Peyer's patch (tissue), 4 donors: ENCODE data around the gene ZNF43. TPM values are rescaled to one million over a fixed set of nuclear protein-coding genes. Genes with fewer than 3 reads are reported as not detected.
"Not testable (repeated sequence)": the region's sequence is repeated elsewhere in the genome, so short reads cannot be mapped to it uniquely, and the experiment has no call there.

ENCODE experiments used
- DNase-seq, 3 donors: peaks; one replicate each; pipeline ENCODE4 v3.0.0-alpha.2; 2017 to 2019
- H3K27ac ChIP-seq, 4 donors: fragments of 200-600 bp; sonication (generic); one replicate each; pipeline ENCODE4 v1.5.1; 2016 to 2019
- H3K27me3 ChIP-seq, 2 donors: fragments of 200-600 bp; sonication (generic); one replicate each; pipeline ENCODE4 v1.5.1; 2019
- H3K36me3 ChIP-seq, 3 donors: fragments of 200-600 bp; sonication (generic); one replicate each; pipeline ENCODE4 v1.5.1; 2016 to 2019
- H3K4me1 ChIP-seq, 4 donors: fragments of 200-600 bp; sonication (generic); one replicate each; pipeline ENCODE4 v1.5.1; 2016 to 2019
- H3K4me3 ChIP-seq, 4 donors: fragments of 200-600 bp; sonication (generic); 1 replicate in 3 of 4; 2 replicates in 1 of 4; pipeline ENCODE4 v1.5.1; 2016 to 2019; ENCODE audit warnings: mild to moderate bottlenecking in 1 of 4
- H3K9me3 ChIP-seq, 4 donors: fragments of 200-600 bp; sonication (generic); one replicate each; pipeline ENCODE4 v1.5.1; 2016 to 2019; ENCODE audit warnings: mild to moderate bottlenecking in 1 of 4
- CTCF ChIP-seq, 6 experiments: fragments of 450-650 bp in 4 of 6; fragments of 200-600 bp in 2 of 6; sonication (generic) in 1 of 6; IDR thresholded peaks; one replicate each; pipeline ENCODE4 v1.5.1; 2017 to 2019; ENCODE audit warnings: antibody characterized with exemption in 6 of 6, mild to moderate bottlenecking in 3 of 6, moderate library complexity in 1 of 6
- POLR2A ChIP-seq, 2 donors: fragments of 450-650 bp; IDR thresholded peaks; one replicate each; pipeline ENCODE4 v1.5.1; 2017; ENCODE audit warnings: antibody characterized with exemption in 2 of 2, mild to moderate bottlenecking in 2 of 2, moderate library complexity in 2 of 2
- total RNA-seq, 4 donors: library from RNA; depleted of rRNA; stranded (reverse); fragments of >200 nt; gene quantifications; one replicate each; pipeline ENCODE4 v1.1.0, GENCODE V29; 2016

The ZNF43 gene
- total RNA-seq, 4 donors from 2014 or later, result 11.4 to 45.4 (median 13.0) TPM

GRCh38 chr19:21833733-21834132 is 2.2 kb downstream of the ZNF43 start:
- H3K36me3 ChIP-seq, result no peaks in the 10 kb centered on the region
- TF ChIP-seq POLR2A (IDR thresholded peaks at IDR 0.05) (no peak), CTCF (IDR thresholded peaks at IDR 0.05) (no peak)

DNA sequence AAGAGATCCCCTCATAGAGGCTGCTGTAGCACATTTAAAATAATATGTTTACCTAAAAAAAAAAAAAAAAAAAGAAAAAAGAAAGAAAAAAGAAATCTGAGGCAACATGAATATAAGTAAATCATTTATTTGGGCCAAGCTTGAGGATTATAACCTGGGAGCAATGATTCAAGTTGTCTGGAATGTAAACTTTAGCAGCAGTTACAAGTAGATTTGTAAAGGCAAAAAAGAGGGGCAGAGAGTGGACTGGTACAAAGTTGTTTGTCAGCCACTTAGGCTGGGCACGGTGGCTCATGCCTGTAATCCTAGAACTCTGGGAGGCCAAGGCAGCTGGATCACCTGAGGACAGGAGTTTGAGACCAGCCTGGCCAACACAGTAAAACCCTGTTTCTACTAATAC is 11.3 kb downstream of the ZNF43 start:
- no peak overlapping the region for H3K4me3 ChIP-seq
- no peaks in the 10 kb centered on the region for H3K27me3 ChIP-seq
- no peak for DNase-seq
- H3K9me3 ChIP-seq, result peaks cover 0 to 15% (median 0%) of the 10 kb centered on the region in 4 donors
- no peaks in the 10 kb centered on the region for H3K4me1 ChIP-seq
- no peak overlapping the region for H3K27ac ChIP-seq
- TF ChIP-seq CTCF (IDR thresholded peaks at IDR 0.05) (no peak), POLR2A (IDR thresholded peaks at IDR 0.05) (no peak)
- H3K36me3 ChIP-seq, result peaks cover 0 to 18% (median 0%) of the 10 kb centered on the region in 3 donors

More at GRCh38 chr19:21833733-21834132, 2.2 kb downstream of the ZNF43 start:
- Histone ChIP-seq H3K9me3 (peaks cover 0 to 5% (median 0%) of the 10 kb centered on the region in 4 donors), H3K4me3 (no peak overlapping the region), H3K27me3 (no peaks in the 10 kb centered on the region), H3K4me1 (peaks cover 0 to 5% (median 0%) of the 10 kb centered on the region in 4 donors), H3K27ac (no peak overlapping the region)
- DNase-seq, result no peak

DNA sequence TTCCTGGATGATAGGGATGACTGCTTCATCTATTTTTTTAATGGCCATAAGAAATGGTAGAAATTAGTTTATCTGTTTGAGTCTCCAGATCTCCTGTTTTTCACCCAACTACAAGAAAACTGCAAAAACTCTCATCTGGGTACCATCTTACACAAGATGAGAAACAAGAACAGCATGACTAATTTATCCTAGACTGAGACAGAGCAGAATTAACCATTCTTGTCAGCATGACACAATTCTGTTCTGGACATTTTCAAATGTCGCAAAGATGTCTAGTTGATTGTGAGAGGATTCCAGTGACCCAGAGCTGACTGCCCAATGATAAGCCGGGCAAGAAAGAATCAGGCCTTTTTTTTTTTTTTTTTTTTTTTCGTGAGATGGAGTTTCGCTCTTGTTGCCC is 12.8 kb downstream of the ZNF43 start:
- TF ChIP-seq CTCF (IDR thresholded peaks at IDR 0.05) (no peak), POLR2A (IDR thresholded peaks at IDR 0.05) (no peak)
- peaks cover 0 to 27% (median 0%) of the 10 kb centered on the region in 3 donors for H3K36me3 ChIP-seq

GRCh38 chr19:21812448-21812847 is 23.5 kb downstream of the ZNF43 start:
- DNase-seq, result no peak
- Histone ChIP-seq H3K4me3 (no peak overlapping the region), H3K36me3 (peaks cover 0 to 91% (median 0%) of the 10 kb centered on the region in 3 donors), H3K9me3 (peaks cover 11 to 78% (median 30%) of the 10 kb centered on the region in 4 donors), H3K27me3 (no peaks in the 10 kb centered on the region), H3K27ac (no peak overlapping the region), H3K4me1 (no peaks in the 10 kb centered on the region)
- TF ChIP-seq CTCF (IDR thresholded peaks at IDR 0.05) (no peak), POLR2A (IDR thresholded peaks at IDR 0.05) (no peak)

More for the DNA sequence above, 12.8 kb downstream of the ZNF43 start:
- no peak for DNase-seq
- Histone ChIP-seq H3K27me3 (no peaks in the 10 kb centered on the region), H3K27ac (no peak overlapping the region), H3K4me3 (no peak overlapping the region), H3K4me1 (no peaks in the 10 kb centered on the region), H3K9me3 (peaks cover 0 to 12% (median 0%) of the 10 kb centered on the region in 4 donors)

GRCh38 chr19:21808400-21809000 is 27.5 kb downstream of the ZNF43 start:
- not testable (repeated sequence) for DNase-seq, H3K27me3 ChIP-seq, H3K27ac ChIP-seq, H3K4me1 ChIP-seq, H3K4me3 ChIP-seq
- Histone ChIP-seq H3K9me3 (peaks cover 11 to 92% (median 24%) of the 10 kb centered on the region in 4 donors), H3K36me3 (peaks cover 0 to 53% (median 0%) of the 10 kb centered on the region in 3 donors)

DNA sequence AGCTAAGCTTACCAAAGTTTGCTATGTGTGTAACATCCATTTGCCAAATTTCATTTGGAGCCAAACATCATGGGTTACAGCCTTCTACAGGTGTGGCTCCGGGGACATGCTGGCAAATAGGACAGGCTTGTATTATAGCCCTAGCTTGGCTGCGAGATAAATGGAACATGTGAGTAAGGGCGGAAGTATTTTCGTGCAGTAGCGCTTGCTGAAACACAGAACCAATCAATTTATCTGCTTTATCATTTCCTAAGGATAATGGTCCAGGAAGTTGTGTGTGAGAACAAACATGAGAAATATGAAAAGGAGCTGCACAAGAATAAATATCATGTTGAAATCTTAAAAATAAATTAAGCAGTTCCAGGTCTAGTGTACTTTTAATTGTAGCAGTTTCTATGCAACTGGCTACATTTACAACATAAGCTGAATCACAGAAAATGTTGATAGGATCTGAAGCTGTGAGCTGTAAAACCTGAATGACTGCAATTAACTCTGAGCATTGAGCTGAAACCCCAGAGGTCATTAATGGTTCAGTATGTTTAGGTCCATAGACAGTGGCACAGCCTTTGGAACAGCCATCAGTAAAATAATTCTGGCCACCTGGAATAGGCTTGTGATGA is 46.4 kb downstream of the ZNF43 start:
- H3K4me1 ChIP-seq, result no peaks in the 10 kb centered on the region
- no peak overlapping the region for H3K4me3 ChIP-seq
- no peaks in the 10 kb centered on the region for H3K36me3 ChIP-seq
- no peak overlapping the region for H3K27ac ChIP-seq
- DNase-seq, result no peak
- H3K27me3 ChIP-seq, result no peaks in the 10 kb centered on the region
- TF ChIP-seq POLR2A (IDR thresholded peaks at IDR 0.05) (no peak), CTCF (IDR thresholded peaks at IDR 0.05) (no peak)
- no peaks in the 10 kb centered on the region for H3K9me3 ChIP-seq
